GM12892 (cell line): Measurements from ENCODE around the gene DST. TPM values are rescaled to one million over a fixed set of nuclear protein-coding genes. Genes with fewer than 3 reads are reported as not detected.

ENCODE experiments used
- DNase-seq: peaks from one replicate; pipeline ENCODE4 v3.0.0; 2011; ENCODE audit not compliant: insufficient read length
- FAIRE-seq: peaks from 2 replicates; lab custom pipeline; 2011; peaks lifted over from hg19 to GRCh38; lab: Jason Lieb, UNC
- POLR2A ChIP-seq: IDR thresholded peaks from 2 replicates; pipeline ENCODE4 v1.6.1; 2011; ENCODE audit warnings: low read depth, low read length, control low read depth
- POLR2AphosphoS5 ChIP-seq: IDR thresholded peaks from 2 replicates; pipeline ENCODE4 v1.6.1; 2011; ENCODE audit warnings: low read depth, low read length, control low read depth
- TAF1 ChIP-seq: IDR thresholded peaks from 2 replicates; pipeline ENCODE4 v1.6.1; 2011; ENCODE audit warnings: low read depth, mild to moderate bottlenecking, control low read depth, low read length, borderline replicate concordance
- polyA plus RNA-seq: library from polyadenylated mRNA; unstranded; fragments of >200 nt; gene quantifications from one replicate; pipeline ENCODE4 v1.2.1, GENCODE V29; 2012; ENCODE audit warnings: missing spikeins, inconsistent platforms; ENCODE audit not compliant: missing spikeins

DST gene
- polyA plus RNA-seq: 38.3 TPM

DNA sequence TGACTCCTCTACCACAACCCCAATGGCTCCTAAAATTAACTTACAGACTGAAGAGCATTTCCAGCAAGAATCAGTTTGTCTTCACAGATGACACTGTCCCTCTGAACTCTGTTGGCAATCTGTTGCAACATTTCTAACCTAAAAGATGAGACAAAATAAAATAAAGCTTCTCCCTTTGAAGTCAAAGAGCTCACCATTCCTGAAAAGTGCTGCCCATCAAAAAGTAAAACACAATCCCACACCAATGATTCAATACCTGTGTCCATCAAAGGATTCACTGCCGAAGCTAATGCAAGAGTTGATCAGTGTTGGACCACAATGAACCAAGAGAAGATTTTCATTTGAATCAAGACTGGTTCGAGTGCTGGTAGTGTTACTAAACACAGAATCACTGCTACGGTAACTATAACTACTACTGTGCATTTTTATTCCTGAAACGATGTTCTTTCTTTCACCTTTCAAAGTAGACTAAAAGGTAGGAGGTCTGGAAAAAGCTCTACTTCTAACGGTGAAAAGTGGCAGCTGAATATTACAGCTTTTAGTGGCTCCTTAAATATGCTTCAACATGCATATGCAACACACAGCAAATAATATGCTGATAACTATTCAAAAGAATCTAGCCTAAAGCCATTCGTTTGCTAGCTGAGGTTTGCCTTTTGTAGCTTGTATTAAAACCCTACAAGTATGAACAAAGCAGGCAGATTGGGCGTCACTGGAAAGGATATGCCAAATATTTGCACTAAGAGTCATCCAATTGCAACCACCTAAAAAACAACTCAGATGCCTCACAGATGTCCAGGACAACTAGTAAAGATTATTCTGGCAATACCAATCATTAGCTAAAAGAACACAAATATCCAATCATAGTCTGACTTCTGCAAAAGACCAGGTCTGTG, at the start of gene DST:
TSS of gene DST (minus strand) at position 524 of the 896 bp plus-strand sequence.
- FAIRE-seq (peak; percentile 27), DNase-seq (no peak)
- TF ChIP-seq TAF1 (no peak), POLR2AphosphoS5 (no peak)

DNA sequence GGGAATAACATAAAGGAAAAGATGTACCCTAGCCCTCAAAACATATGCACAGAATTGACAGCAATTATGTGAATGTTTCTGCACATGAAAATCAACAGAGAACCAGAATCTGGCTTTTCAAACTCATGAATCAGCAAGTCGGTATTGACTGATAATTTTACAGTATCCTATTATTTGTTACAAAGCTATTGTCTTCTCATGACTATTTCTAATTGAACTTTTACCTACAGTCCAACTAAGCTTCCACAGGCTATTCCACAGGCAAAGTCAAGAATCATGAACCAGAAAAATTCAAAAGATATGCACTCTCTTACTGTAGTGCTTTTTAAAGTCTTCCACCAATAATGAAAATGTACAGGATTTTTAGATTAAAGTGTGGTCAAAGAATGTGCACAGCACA, 49.1 kb upstream of the DST start:
- FAIRE-seq (no peak), DNase-seq (no peak)
- TF ChIP-seq POLR2A: no peak

GRCh38 chr6:56691286-56691595, 48.6 kb upstream of the DST start:
- DNase-seq (no peak), FAIRE-seq (no peak)
- no peak for TF ChIP-seq TAF1
- no peak for TF ChIP-seq POLR2A
- TF ChIP-seq POLR2AphosphoS5: no peak

DNA sequence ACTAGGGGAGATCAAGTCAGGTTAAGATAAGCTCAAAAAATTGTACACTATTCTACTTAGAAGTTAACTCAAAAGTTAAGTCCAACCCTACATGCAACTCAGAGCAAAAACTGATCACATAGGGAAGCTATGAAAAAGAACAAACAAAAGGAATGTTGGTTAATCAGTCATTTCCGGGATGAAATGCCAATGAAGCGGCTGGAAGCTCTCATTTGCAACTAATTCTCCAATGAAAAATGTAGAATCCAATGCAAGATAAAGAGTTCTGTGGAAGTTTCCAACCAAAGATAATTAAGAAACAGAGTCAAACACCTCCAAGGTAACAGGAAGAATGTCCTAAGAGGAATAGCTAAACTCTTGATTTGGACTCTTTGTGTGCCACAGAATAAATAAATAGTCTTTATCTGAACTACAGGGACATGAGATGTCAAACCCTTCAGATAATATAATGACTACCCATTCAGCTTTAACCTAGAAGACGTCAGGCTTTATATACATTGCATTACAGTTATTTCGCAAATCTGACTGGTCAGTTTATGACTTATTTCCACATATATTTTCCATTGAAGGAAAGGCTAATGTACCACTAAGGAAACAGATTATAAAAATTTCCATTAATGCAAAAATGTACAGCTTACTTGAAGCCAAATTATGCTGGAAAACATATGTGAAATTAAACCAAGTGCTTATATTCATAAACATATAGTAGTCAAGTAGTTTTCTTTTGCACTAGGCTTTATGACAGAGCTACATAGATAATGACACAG, 48.0 kb upstream of the DST start:
- no peak for DNase-seq
- TF ChIP-seq POLR2AphosphoS5 (no peak), TAF1 (no peak), POLR2A (no peak)
- no peak for FAIRE-seq

GRCh38 chr6:56689663-56690062, 47.0 kb upstream of the DST start:
- no peak for FAIRE-seq
- no peak for TF ChIP-seq TAF1
- TF ChIP-seq POLR2AphosphoS5: no peak
- no peak for TF ChIP-seq POLR2A
- DNase-seq: no peak

DNA sequence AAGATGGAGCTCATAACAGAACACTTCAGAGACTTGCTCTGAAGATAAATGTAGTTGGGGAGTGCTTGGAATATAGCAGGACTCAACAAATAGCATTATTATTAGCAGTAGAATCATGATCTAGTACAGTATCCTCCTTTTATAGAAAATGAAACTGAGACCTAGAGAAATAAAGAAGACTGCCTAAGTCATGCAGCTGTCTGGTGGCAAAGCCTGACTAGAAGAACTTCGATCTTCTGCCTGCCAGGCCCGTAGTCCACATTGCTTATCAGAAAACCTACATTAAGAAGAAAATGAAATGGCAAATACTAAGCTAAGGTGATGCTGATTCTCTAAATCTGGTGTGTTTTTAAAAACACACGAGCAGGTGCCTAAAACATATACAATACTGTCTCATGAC, 46.4 kb upstream of the DST start:
- DNase-seq: no peak
- peak; percentile 36 for FAIRE-seq
- no peak for TF ChIP-seq TAF1
- TF ChIP-seq POLR2AphosphoS5: no peak
- TF ChIP-seq POLR2A: no peak

DNA sequence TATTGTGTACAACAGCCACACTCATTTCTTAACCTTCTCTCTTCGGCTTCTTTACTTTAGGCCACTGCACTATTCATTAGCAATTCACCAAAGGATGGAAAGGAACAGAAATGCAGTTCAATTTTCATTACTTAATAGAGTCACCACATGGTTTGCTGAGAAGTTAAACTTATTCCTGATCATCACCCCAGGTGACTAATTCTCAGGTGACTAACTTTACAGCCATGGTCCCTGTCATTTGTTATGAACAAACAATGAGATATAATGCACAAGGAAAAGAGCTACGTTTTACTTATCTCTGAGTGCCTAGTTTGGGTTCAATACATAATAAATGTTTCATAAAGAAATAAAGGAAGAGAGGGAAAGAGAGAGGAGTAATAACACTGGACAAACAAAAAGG, 45.8 kb upstream of the DST start:
- FAIRE-seq (no peak), DNase-seq (no peak)
- TF ChIP-seq POLR2A: no peak
- no peak for TF ChIP-seq TAF1
- no peak for TF ChIP-seq POLR2AphosphoS5

DNA sequence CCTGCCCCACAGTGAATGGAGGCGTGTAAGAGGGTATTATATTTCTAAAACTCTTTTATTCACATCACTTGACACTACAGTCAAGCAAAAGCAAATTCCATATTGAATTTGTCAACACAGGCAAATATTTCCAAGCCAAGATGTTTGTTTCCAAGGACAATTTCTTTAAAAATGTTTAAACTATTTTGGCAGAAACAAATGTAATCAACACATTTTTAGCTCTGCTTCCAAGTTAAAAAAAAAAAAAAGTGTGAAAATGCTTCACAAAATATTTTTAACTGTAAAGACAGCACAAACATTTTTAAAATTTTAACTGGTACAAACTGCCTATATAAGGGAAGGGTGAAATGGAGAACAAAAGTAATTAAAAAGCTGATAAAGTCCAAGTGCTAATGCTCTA, 44.9 kb upstream of the DST start:
- FAIRE-seq: no peak
- DNase-seq: no peak
- TF ChIP-seq POLR2AphosphoS5: no peak
- no peak for TF ChIP-seq TAF1
- no peak for TF ChIP-seq POLR2A

DNA sequence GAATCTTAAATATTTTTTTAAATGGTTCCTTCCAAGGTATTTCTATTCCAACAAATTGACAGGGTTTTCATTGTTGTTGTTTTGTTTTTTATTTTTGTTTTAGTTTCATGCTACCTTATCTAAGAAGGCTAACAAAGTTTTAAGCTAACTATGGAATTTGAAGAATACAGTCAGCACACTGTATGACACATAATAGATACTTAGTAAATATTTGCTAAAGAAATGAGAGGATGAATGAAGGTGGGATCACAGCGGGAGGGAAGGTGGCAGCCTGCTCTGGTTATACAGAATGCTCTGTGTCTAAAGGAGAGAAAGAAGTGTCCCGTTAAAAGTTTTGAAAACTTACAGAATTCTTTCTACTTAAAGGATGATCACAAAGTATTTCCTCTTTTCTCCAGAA, 43.7 kb upstream of the DST start:
- DNase-seq (no peak), FAIRE-seq (no peak)
- no peak for TF ChIP-seq POLR2AphosphoS5
- no peak for TF ChIP-seq TAF1
- TF ChIP-seq POLR2A: no peak

DNA sequence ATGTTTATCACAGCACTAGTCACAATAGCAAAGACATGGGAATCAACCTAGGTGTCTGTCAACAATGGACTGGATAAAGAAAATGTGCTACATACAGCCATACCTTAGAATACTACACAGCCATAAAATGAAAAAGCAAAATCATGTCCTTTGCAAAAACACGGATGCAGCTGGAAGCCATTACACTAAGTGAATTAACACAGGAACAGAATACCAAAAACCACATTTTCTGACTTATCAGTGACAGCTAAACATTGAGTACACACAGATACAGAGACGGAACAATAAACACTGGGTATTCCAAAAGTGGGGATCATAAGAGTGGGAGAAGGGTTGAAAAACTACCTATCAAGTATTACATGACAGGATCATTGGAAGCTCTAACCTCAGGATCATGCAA, 43.3 kb upstream of the DST start:
- FAIRE-seq: no peak
- DNase-seq: no peak
- TF ChIP-seq TAF1 (no peak), POLR2AphosphoS5 (no peak), POLR2A (no peak)

- no peak for DNase-seq
- TF ChIP-seq POLR2A (no peak), POLR2AphosphoS5 (no peak), TAF1 (no peak)
- FAIRE-seq: no peak
Observed at GRCh38 chr6:56685102-56685733, 42.5 kb upstream of the DST start.

DNA sequence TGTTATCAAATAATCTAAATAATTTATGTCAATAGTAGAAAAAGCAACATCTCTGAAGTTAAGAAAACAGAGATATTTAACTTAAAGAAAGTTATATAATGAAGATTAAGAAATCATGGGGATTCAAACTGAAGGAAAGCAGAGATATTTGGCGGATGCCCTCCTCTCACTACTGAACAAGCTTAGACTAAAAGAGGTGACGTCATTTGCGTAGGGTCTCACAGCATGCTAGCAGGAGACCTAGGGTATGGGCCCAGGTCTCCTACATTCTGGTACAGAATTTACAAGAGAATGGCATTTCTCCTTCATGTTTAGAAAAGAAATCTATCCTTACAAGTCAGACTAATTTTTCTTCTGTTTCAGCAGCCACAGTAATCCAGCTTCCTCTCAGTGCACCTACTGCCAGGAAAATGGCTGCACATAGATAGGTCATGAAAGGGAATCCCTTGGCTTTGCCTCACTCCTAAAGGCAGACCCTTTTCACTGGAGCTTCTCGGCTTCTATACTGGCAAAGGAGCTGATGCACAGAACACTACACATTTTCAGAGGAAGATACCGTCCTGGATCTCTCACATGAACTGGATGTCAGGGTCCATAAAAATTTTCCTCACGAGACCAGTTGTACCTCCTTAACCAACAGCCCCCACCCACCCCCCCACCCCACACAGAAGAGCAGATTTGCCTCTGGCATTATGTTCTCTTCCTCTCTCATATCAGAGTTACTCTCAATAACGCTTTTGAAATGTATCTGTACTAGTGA, 41.8 kb upstream of the DST start:
- TF ChIP-seq TAF1 (no peak), POLR2A (no peak), POLR2AphosphoS5 (no peak)
- DNase-seq (no peak), FAIRE-seq (no peak)
